ENCODE data around the gene CDH7.

The CDH7 gene, protein sequence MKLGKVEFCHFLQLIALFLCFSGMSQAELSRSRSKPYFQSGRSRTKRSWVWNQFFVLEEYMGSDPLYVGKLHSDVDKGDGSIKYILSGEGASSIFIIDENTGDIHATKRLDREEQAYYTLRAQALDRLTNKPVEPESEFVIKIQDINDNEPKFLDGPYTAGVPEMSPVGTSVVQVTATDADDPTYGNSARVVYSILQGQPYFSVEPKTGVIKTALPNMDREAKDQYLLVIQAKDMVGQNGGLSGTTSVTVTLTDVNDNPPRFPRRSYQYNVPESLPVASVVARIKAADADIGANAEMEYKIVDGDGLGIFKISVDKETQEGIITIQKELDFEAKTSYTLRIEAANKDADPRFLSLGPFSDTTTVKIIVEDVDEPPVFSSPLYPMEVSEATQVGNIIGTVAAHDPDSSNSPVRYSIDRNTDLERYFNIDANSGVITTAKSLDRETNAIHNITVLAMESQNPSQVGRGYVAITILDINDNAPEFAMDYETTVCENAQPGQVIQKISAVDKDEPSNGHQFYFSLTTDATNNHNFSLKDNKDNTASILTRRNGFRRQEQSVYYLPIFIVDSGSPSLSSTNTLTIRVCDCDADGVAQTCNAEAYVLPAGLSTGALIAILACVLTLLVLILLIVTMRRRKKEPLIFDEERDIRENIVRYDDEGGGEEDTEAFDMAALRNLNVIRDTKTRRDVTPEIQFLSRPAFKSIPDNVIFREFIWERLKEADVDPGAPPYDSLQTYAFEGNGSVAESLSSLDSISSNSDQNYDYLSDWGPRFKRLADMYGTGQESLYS

GRCh38 chr18:65750389-65751154 lies at the start of gene CDH7:
Gene CDH7 (plus strand): TSS chr18:65751012. CDS start chr18:65762843, 11,831 bp downstream.
- Histone ChIP-seq H3K9ac (ENCODE audit: low read length) (no peak within 1 kb of the TSS), H3K27ac (ENCODE audit: low read length) (no peak within 1 kb of the TSS), H3K9me3 (ENCODE audit: insufficient read depth, low read length) (0 out of 2 replicates have a peak, but pooled peaks cover 5% of the 10 kb centered on the region), H3K36me3 (replicated peaks; ENCODE audit: low read depth, low read length) (no peaks in the 10 kb centered on the region), H3K4me3 (ENCODE audit: low read length) (no peak within 1 kb of the TSS), H4K20me1 (ENCODE audit: insufficient read depth, low read length) (no peaks in the 10 kb centered on the region), H2AFZ (ENCODE audit: low read depth, low read length) (no peak within 1 kb of the TSS), H3K27me3 (ENCODE audit: low read depth, low read length) (no peaks in the 10 kb centered on the region), H3K4me1 (ENCODE audit: low read length) (peaks cover 31% of the 10 kb centered on the region), H3K4me2 (ENCODE audit: low read length) (no peak within 1 kb of the TSS), H3K79me2 (ENCODE audit: low read length) (no peaks in the 10 kb centered on the region)
- no peak for TF ChIP-seq EZH2phosphoT487 (IDR thresholded peaks at IDR 0.05; ENCODE audit: low read depth)
- no peak for TF ChIP-seq CTCF (IDR thresholded peaks at IDR 0.05; ENCODE audit: low read depth, low read length)

DNA sequence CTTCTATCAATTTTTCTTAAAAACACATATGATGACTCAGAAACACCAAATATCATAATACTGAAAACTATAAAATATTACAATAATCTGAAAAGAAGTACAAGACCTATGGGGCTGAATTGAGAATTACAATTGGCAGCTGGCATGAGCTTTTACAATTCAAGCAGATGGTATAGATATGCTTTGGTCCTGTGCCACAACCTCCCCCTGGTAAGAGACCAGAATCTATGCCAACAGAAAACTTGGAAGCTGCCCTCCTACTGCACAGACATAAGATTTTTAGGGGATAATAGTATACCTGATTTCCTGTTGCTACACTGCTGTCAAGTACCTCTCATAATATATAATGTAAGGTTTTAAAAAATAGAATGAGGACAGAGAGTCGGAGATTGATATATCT lies 46.8 kb upstream of the CDH7 start:
- Histone ChIP-seq H2AFZ (ENCODE audit: low read depth, low read length) (no peak overlapping the region), H4K20me1 (ENCODE audit: insufficient read depth, low read length) (no peaks in the 10 kb centered on the region), H3K27ac (ENCODE audit: low read length) (no peak overlapping the region), H3K27me3 (ENCODE audit: low read depth, low read length) (no peaks in the 10 kb centered on the region), H3K36me3 (replicated peaks; ENCODE audit: low read depth, low read length) (no peaks in the 10 kb centered on the region), H3K4me3 (ENCODE audit: low read length) (no peak overlapping the region), H3K79me2 (ENCODE audit: low read length) (no peaks in the 10 kb centered on the region), H3K4me2 (ENCODE audit: low read length) (no peak overlapping the region), H3K4me1 (ENCODE audit: low read length) (no peaks in the 10 kb centered on the region), H3K9me3 (ENCODE audit: insufficient read depth, low read length) (no peaks in the 10 kb centered on the region), H3K9ac (ENCODE audit: low read length) (no peak overlapping the region)
- TF ChIP-seq EZH2phosphoT487 (IDR thresholded peaks at IDR 0.05; ENCODE audit: low read depth) (no peak), CTCF (IDR thresholded peaks at IDR 0.05; ENCODE audit: low read depth, low read length) (no peak)

DNA sequence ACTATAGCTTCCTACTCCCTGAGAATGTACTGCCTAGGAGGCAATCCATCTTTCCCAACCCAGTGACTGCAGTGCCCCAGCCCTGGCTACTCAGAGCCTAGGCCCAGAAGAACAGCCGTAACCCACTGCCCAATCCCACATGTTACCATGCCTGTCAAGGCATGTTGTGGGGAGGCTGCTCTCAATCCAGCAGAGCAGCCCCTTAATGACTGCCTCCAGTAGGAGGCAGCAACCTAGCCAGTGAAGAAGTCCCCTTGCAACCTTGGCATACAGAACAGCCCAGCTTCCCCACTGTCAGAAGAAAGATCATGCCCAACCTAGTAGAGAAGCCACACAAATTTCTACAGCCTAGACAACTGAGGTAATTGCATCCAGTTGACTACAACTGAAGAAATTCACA lies 44.2 kb upstream of the CDH7 start:
- Histone ChIP-seq H3K9me3 (ENCODE audit: insufficient read depth, low read length) (no peaks in the 10 kb centered on the region), H3K79me2 (ENCODE audit: low read length) (no peaks in the 10 kb centered on the region), H3K27me3 (ENCODE audit: low read depth, low read length) (no peaks in the 10 kb centered on the region), H3K4me1 (ENCODE audit: low read length) (no peaks in the 10 kb centered on the region), H2AFZ (ENCODE audit: low read depth, low read length) (no peak overlapping the region), H3K27ac (ENCODE audit: low read length) (no peak overlapping the region), H3K9ac (ENCODE audit: low read length) (no peak overlapping the region), H3K4me2 (ENCODE audit: low read length) (no peak overlapping the region), H3K4me3 (ENCODE audit: low read length) (no peak overlapping the region), H4K20me1 (ENCODE audit: insufficient read depth, low read length) (no peaks in the 10 kb centered on the region), H3K36me3 (replicated peaks; ENCODE audit: low read depth, low read length) (no peaks in the 10 kb centered on the region)
- TF ChIP-seq EZH2phosphoT487 (IDR thresholded peaks at IDR 0.05; ENCODE audit: low read depth) (no peak), CTCF (IDR thresholded peaks at IDR 0.05; ENCODE audit: low read depth, low read length) (no peak)
